Measurements from ENCODE around the gene ATXN1. TPM values are rescaled to one million over a fixed set of nuclear protein-coding genes. Genes with fewer than 3 reads are reported as not detected.

The ATXN1 gene
- total RNA-seq, 1 experiment from 2014 or later: 19.7 TPM

DNA sequence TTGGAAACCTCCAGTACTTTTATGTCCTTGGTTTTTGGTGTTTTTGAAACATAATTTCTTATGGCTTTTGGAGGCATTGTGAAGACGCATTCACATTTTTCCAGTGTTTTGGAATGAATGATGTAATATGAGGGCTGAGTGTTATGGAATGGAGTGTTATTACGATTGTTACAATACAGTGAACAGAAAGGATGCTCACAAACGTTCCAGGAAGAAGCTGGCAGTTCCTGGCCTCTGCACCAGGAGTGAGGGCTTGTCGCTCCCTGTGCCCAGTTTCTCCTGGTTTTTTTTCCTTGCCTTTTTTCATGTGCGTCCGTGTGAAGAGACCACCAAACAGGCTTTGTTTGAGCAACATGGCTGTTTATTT lies 502.6 kb downstream of the ATXN1 start:
- Mint-ChIP-seq H3K27ac (ENCODE audit: unreplicated experiment) (no peak overlapping the region), H3K27me3 (ENCODE audit: unreplicated experiment) (no peaks in the 10 kb centered on the region), H3K9me3 (ENCODE audit: low read depth, unreplicated experiment) (no peaks in the 10 kb centered on the region), H3K4me1 (ENCODE audit: low read depth, unreplicated experiment) (no peaks in the 10 kb centered on the region), H3K4me3 (ENCODE audit: low read depth, unreplicated experiment) (no peak overlapping the region), H3K36me3 (ENCODE audit: insufficient read depth, unreplicated experiment) (no peaks in the 10 kb centered on the region)
- TF ChIP-seq, protein P1, sequence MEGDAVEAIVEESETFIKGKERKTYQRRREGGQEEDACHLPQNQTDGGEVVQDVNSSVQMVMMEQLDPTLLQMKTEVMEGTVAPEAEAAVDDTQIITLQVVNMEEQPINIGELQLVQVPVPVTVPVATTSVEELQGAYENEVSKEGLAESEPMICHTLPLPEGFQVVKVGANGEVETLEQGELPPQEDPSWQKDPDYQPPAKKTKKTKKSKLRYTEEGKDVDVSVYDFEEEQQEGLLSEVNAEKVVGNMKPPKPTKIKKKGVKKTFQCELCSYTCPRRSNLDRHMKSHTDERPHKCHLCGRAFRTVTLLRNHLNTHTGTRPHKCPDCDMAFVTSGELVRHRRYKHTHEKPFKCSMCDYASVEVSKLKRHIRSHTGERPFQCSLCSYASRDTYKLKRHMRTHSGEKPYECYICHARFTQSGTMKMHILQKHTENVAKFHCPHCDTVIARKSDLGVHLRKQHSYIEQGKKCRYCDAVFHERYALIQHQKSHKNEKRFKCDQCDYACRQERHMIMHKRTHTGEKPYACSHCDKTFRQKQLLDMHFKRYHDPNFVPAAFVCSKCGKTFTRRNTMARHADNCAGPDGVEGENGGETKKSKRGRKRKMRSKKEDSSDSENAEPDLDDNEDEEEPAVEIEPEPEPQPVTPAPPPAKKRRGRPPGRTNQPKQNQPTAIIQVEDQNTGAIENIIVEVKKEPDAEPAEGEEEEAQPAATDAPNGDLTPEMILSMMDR (IDR thresholded peaks at IDR 0.05; ENCODE audit: unreplicated experiment): no peak
- no peak for DNase-seq
- no TSS peak for BruUV-seq (replicated peaks)
- CTCF ChIA-PET: no interaction called here
- intact Hi-C loops (cut with micrococcal nuclease; ENCODE audit: unreplicated experiment): no loop called here

DNA sequence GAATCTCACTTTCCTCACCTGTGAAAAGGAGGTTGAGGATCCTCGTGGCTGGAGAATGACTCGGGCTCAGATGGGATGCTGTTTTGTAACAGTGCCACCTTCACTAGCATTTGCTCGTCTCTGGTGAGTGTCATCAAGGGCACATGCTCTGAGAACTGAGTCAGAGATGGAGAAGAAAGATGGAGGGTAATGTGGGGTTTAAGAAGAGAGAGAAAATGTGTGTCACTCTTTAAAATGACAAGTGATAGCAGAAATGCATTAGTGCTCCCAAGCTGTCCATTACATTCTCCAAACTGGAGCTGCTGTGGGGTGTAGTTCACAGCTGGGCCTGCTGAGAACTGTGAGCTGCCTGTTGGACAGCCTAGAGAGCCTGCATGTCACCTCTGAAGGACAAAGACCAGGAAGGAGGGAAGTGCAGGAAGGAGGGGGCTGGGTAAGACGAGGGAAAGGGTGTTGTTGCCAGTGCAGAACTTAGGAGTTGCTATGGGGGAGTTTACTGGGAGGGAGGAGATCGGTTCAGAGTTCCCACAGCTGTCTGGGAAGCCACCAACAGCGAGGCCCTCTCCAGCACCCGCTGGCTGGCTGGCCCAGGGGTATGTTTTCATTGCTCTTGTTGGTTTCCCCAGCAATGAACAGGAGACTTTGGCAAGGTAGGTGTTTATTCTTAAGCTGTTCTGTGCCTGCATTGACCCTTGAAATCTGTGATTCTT lies 503.1 kb downstream of the ATXN1 start:
- H3K27ac Mint-ChIP-seq (ENCODE audit: unreplicated experiment): no peak overlapping the region
- intact Hi-C loops (cut with micrococcal nuclease; ENCODE audit: unreplicated experiment): no loop called here
- no peaks in the 10 kb centered on the region for H3K36me3 Mint-ChIP-seq (ENCODE audit: insufficient read depth, unreplicated experiment)
- no peaks in the 10 kb centered on the region for H3K27me3 Mint-ChIP-seq (ENCODE audit: unreplicated experiment)
- H3K9me3 Mint-ChIP-seq (ENCODE audit: low read depth, unreplicated experiment): no peaks in the 10 kb centered on the region
- DNase-seq: no peak
- no TSS peak for BruUV-seq (replicated peaks)
- no peak overlapping the region for H3K4me3 Mint-ChIP-seq (ENCODE audit: low read depth, unreplicated experiment)
- CTCF ChIA-PET: no interaction called here
- TF ChIP-seq, protein P1 (IDR thresholded peaks at IDR 0.05; ENCODE audit: unreplicated experiment): no peak
- no peaks in the 10 kb centered on the region for H3K4me1 Mint-ChIP-seq (ENCODE audit: low read depth, unreplicated experiment)

DNA sequence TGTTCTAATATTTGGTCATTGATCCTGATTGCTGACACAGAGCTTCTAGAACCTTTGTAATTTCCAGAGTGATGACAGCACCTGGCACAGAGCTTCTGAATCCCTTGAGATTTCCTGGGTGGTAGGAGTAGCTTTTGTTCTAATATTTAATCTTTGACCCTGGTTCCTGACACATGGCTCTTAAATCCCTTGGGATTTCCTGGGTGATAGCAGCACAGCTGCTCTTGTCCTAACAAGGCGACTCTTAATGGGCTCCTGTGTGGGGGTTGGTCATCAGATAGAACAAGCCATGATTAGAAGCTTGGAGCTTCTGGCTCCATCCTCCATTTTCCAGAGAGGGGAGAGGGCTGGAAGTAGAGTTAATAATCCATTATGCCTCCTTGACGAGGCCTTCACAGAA lies 504.5 kb downstream of the ATXN1 start:
- Mint-ChIP-seq H3K4me1 (ENCODE audit: low read depth, unreplicated experiment) (no peaks in the 10 kb centered on the region), H3K27ac (ENCODE audit: unreplicated experiment) (no peak overlapping the region), H3K27me3 (ENCODE audit: unreplicated experiment) (no peaks in the 10 kb centered on the region), H3K9me3 (ENCODE audit: low read depth, unreplicated experiment) (no peaks in the 10 kb centered on the region), H3K36me3 (ENCODE audit: insufficient read depth, unreplicated experiment) (no peaks in the 10 kb centered on the region), H3K4me3 (ENCODE audit: low read depth, unreplicated experiment) (no peak overlapping the region)
- intact Hi-C loops (cut with micrococcal nuclease; ENCODE audit: unreplicated experiment): no loop called here
- CTCF ChIA-PET: interaction anchor here (0.6 kb wide), 1 partner anchor 9 kb away, joined by 3 read pairs; no protein-coding TSS in a partner anchor
- DNase-seq: no peak
- no TSS peak for BruUV-seq (replicated peaks)
- TF ChIP-seq, protein P1 (IDR thresholded peaks at IDR 0.05; ENCODE audit: unreplicated experiment): no peak

DNA sequence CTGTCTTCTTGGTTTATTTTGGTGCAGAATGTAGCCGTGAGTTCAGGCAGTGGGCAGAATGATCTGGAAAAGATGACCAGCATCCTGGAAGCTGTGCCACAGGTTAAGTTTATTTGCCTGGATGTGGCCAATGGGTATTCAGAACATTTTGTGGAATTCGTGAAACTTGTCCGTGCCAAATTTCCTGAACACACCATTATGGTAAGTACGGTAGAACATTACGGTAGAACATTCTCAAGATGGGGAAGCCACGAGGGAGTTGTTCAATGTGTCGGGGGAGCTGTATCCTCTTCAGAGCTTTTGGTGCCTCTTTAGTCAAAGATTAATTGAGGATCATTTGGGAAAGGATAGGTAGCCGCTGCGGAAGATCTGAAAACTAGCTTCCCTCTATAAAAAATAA lies 506.7 kb downstream of the ATXN1 start:
- no peaks in the 10 kb centered on the region for H3K36me3 Mint-ChIP-seq (ENCODE audit: insufficient read depth, unreplicated experiment)
- no peaks in the 10 kb centered on the region for H3K4me1 Mint-ChIP-seq (ENCODE audit: low read depth, unreplicated experiment)
- no peaks in the 10 kb centered on the region for H3K27me3 Mint-ChIP-seq (ENCODE audit: unreplicated experiment)
- TF ChIP-seq, protein P1 (IDR thresholded peaks at IDR 0.05; ENCODE audit: unreplicated experiment): no peak
- no peak overlapping the region for H3K27ac Mint-ChIP-seq (ENCODE audit: unreplicated experiment)
- CTCF ChIA-PET: interaction anchor here (0.6 to 0.7 kb wide), 2 partner anchors 31 to 118 kb away, joined by 3 to 4 read pairs; no protein-coding TSS in a partner anchor
- no TSS peak for BruUV-seq (replicated peaks)
- H3K4me3 Mint-ChIP-seq (ENCODE audit: low read depth, unreplicated experiment): no peak overlapping the region
- DNase-seq: no peak
- intact Hi-C loops (cut with micrococcal nuclease; ENCODE audit: unreplicated experiment): no loop called here
- H3K9me3 Mint-ChIP-seq (ENCODE audit: low read depth, unreplicated experiment): no peaks in the 10 kb centered on the region

All from Calu3 (cell line).